Hepatocyte (in vitro differentiated cells): Measurements from ENCODE around the gene FAM111A. TPM values are rescaled to one million over a fixed set of nuclear protein-coding genes. Genes with fewer than 3 reads are reported as not detected.

ENCODE experiments used
- DNase-seq: peaks from one replicate; pipeline ENCODE4 v3.0.0-alpha.2; 2016; ENCODE audit warnings: low spot score
- H2AFZ ChIP-seq: fragments of 200-600 bp; sonication (generic); 2 replicates; pipeline ENCODE4 v1.6.0; 2016; ENCODE audit warnings: antibody characterized with exemption, mild to moderate bottlenecking
- H3K27ac ChIP-seq: fragments of 200-600 bp; sonication (generic); 2 replicates; pipeline ENCODE4 v1.5.1; 2016; ENCODE audit warnings: mild to moderate bottlenecking
- H3K27me3 ChIP-seq: fragments of 200-600 bp; sonication (generic); 2 replicates; pipeline ENCODE4 v1.6.1; 2016
- H3K36me3 ChIP-seq: fragments of 200-600 bp; sonication (generic); replicated peaks from 2 replicates; pipeline ENCODE4 v1.5.1; 2016; ENCODE audit warnings: low read depth; ENCODE audit not compliant: insufficient read depth
- H3K4me1 ChIP-seq: fragments of 200-600 bp; sonication (generic); 2 replicates; pipeline ENCODE4 v1.5.1; 2016; ENCODE audit warnings: mild to moderate bottlenecking, moderate library complexity; ENCODE audit not compliant: insufficient read depth
- H3K4me2 ChIP-seq: fragments of 200-600 bp; sonication (generic); 2 replicates; pipeline ENCODE4 v1.6.0; 2016
- H3K4me3 ChIP-seq: fragments of 200-600 bp; sonication (generic); 2 replicates; pipeline ENCODE4 v1.5.1; 2016; ENCODE audit warnings: mild to moderate bottlenecking
- H3K79me2 ChIP-seq: fragments of 200-600 bp; sonication (generic); 2 replicates; pipeline ENCODE4 v1.6.0; 2017; ENCODE audit warnings: mild to moderate bottlenecking
- H3K9me2 ChIP-seq: fragments of 200-600 bp; sonication (generic); replicated peaks from 2 replicates; pipeline ENCODE4 v1.6.0; 2017; ENCODE audit warnings: mild to moderate bottlenecking; ENCODE audit not compliant: insufficient read depth
- H3K9me3 ChIP-seq: fragments of 200-600 bp; sonication (generic); 2 replicates; pipeline ENCODE4 v1.5.1; 2016; ENCODE audit warnings: low read depth, mild to moderate bottlenecking
- H4K20me1 ChIP-seq: fragments of 200-600 bp; sonication (generic); 2 replicates; pipeline ENCODE4 v1.6.0; 2016; ENCODE audit warnings: mild to moderate bottlenecking; ENCODE audit not compliant: insufficient read depth, poor library complexity, severe bottlenecking
- EZH2 ChIP-seq: fragments of 200-600 bp; sonication (generic); IDR thresholded peaks from 2 replicates; pipeline ENCODE4 v1.6.1; 2016; ENCODE audit warnings: antibody characterized with exemption, mild to moderate bottlenecking, borderline replicate concordance
- EZH2phosphoT487 ChIP-seq: fragments of 200-600 bp; sonication (generic); IDR thresholded peaks from one replicate; pipeline ENCODE4 v1.6.1; 2018; ENCODE audit warnings: antibody characterized with exemption, mild to moderate bottlenecking, low read depth, moderate library complexity; ENCODE audit not compliant: unreplicated experiment, severe bottlenecking
- WGBS: methylation state at CpG from one replicate; pipeline ENCODE4 v1.1.6; 2016; ENCODE audit warnings: low lambda C conversion rate; ENCODE audit errors: missing lambda C conversion rate; 5-methylcytosine and 5-hydroxymethylcytosine counted together
- polyA plus RNA-seq: library from polyadenylated mRNA; unstranded; fragments of >200 nt; fragmentation: Nextera tagmentation; extraction: Ambion mirVana; gene quantifications from 2 replicates; pipeline ENCODE4 v1.2.1, GENCODE V29; 2016
- total RNA-seq: library from RNA; depleted of rRNA; stranded (reverse); fragments of >200 nt; gene quantifications from 2 replicates; pipeline ENCODE4 v1.2.3, GENCODE V29; 2014
- TF ChIP-seq, protein P1 (sequence below): fragments of 200-600 bp; sonication (generic); IDR thresholded peaks from 2 replicates; pipeline ENCODE4 v1.5.1; 2016; ENCODE audit warnings: antibody characterized with exemption, mild to moderate bottlenecking; ENCODE audit not compliant: poor library complexity

The FAM111A gene
- total and polyA plus RNA-seq, 2 experiments from 2014 or later: 20.0 to 43.2 TPM

DNA sequence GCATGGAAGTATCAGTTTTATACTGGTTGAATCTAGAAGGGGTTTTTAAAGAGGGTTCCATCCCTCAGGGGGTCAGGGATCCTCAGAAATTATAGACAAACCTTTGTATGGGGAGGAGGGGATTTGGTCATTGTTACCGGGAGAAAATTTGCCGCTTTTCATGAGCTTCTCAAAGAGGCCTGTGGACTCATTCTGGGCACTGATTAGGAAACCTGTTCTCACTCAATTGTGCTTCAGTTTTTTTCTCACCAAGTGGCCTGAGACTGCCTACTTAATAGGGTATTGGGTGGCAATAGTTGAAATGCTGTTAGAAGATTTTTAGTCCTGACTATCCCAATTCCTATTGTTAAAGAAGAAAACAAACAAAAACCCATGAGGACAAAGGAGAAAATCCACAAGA is 56.1 kb downstream of the FAM111A start:
- peaks cover 5% of the 10 kb centered on the region for H3K4me1 ChIP-seq
- peaks cover 5% of the 10 kb centered on the region for H3K36me3 ChIP-seq
- H3K9me2 ChIP-seq: no peaks in the 10 kb centered on the region
- H3K4me3 ChIP-seq: no peak overlapping the region
- TF ChIP-seq EZH2: no peak
- TF ChIP-seq, protein P1, sequence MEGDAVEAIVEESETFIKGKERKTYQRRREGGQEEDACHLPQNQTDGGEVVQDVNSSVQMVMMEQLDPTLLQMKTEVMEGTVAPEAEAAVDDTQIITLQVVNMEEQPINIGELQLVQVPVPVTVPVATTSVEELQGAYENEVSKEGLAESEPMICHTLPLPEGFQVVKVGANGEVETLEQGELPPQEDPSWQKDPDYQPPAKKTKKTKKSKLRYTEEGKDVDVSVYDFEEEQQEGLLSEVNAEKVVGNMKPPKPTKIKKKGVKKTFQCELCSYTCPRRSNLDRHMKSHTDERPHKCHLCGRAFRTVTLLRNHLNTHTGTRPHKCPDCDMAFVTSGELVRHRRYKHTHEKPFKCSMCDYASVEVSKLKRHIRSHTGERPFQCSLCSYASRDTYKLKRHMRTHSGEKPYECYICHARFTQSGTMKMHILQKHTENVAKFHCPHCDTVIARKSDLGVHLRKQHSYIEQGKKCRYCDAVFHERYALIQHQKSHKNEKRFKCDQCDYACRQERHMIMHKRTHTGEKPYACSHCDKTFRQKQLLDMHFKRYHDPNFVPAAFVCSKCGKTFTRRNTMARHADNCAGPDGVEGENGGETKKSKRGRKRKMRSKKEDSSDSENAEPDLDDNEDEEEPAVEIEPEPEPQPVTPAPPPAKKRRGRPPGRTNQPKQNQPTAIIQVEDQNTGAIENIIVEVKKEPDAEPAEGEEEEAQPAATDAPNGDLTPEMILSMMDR: no peak
- no peak for TF ChIP-seq EZH2phosphoT487
- no peaks in the 10 kb centered on the region for H3K9me3 ChIP-seq
- no peaks in the 10 kb centered on the region for H3K79me2 ChIP-seq
- H4K20me1 ChIP-seq: no peaks in the 10 kb centered on the region
- no peak overlapping the region for H2AFZ ChIP-seq
- DNase-seq: no peak
- no peak overlapping the region for H3K4me2 ChIP-seq
- no peak overlapping the region for H3K27ac ChIP-seq
- no peaks in the 10 kb centered on the region for H3K27me3 ChIP-seq
- WGBS: 86% methylated on average over 2 of the region's 2 CpGs

DNA sequence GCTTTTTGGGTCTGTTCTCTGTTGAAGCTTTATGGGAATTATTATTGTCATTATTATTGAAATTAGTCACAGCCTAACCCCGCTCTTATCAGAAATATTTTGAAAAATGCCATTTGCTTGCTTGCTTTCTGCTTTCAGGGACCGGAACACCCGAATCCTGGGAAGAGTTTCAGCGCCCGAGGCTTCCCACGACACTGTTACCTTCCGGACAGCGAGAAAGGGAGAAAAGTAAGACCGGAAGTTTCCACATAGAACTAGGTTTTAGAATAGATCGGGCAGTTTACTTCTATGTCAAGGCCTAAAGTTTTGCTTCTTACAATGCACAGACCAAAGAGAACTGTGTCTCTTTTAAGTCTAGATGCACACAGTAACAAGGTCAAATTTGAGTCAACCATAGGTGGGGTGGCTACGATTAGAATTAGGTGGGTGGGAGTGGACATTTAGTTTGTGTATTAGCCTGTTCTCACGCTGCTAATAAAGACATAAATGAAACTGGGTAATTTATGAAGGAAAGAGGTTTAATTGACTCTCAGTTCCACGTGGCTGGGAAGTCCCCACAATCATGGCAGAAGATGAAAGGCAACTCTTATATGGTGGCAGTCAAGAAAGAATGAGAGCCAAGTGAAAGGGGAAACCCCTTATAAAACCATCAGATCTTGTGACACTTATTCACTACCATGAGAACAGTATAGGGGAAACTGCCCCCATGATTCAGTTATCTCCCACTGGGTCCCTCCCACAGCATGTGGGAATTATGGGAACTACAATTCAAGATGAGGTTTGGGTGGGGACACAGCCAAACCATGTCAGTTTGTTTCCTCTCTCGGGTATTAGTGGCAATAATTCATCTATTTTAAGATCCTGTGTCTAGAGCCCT is 57.1 kb downstream of the FAM111A start:
- Histone ChIP-seq H2AFZ (no peak overlapping the region), H3K9me3 (no peaks in the 10 kb centered on the region)
- WGBS: 86% methylated on average over 14 of the region's 14 CpGs

DNA sequence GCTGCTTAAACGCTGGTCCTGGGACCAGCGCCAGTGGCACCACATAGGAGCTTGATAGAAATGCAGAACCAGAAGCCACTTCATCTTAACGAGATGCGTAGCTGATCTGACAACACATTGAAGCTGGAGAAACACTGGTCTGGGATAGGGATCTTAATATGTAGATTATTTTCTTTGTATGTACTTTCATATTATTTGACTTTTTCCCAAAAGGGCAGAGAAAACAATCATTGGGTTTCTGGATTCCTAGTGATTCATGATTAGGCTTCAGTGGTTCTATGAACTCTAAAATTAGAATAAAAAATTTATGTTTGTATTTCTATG is 57.7 kb downstream of the FAM111A start:
- H3K27ac ChIP-seq: no peak overlapping the region
- WGBS: 93% methylated on average over 4 of the region's 4 CpGs
- DNase-seq: no peak

More for the DNA sequence above, 57.1 kb downstream of the FAM111A start:
- no peak for DNase-seq
- Histone ChIP-seq H3K27me3 (no peaks in the 10 kb centered on the region), H3K9me2 (no peaks in the 10 kb centered on the region), H3K4me2 (no peak overlapping the region), H3K79me2 (no peaks in the 10 kb centered on the region), H3K4me1 (peaks cover 5% of the 10 kb centered on the region), H4K20me1 (no peaks in the 10 kb centered on the region), H3K36me3 (peaks cover 5% of the 10 kb centered on the region), H3K27ac (no peak overlapping the region), H3K4me3 (no peak overlapping the region)
- TF ChIP-seq, protein P1: no peak
- TF ChIP-seq EZH2 (no peak), EZH2phosphoT487 (no peak)

DNA sequence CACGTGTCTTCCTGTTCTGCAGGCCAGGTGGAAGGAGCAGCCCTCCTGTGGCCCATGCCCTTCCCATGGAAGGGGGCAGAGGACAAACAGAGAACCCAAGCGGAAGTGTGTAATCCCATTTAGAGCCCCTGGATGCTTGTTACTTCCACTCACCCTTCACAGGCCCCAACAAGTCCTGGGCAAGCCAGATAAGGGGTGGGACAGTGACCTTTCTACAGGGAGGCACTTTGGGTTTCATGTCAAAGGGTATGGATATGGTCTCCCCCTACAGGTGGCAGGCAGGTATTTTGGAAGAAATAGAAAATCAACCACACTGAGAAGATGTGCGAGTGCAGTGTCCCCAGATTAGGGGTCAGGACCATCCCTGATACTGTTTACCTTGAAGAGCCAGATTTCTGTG is 58.7 kb downstream of the FAM111A start:
- H3K79me2 ChIP-seq: no peaks in the 10 kb centered on the region
- no peak overlapping the region for H3K4me2 ChIP-seq
- no peak overlapping the region for H3K4me3 ChIP-seq
- H3K36me3 ChIP-seq: peaks cover 5% of the 10 kb centered on the region
- no peaks in the 10 kb centered on the region for H4K20me1 ChIP-seq
- peaks cover 5% of the 10 kb centered on the region for H3K4me1 ChIP-seq
- DNase-seq: no peak
- no peaks in the 10 kb centered on the region for H3K27me3 ChIP-seq
- WGBS: 98% methylated on average over 3 of the region's 3 CpGs
- H2AFZ ChIP-seq: no peak overlapping the region
- TF ChIP-seq, protein P1: peak; percentile 11
- no peak for TF ChIP-seq EZH2phosphoT487
- H3K9me2 ChIP-seq: no peaks in the 10 kb centered on the region
- H3K9me3 ChIP-seq: no peaks in the 10 kb centered on the region
- H3K27ac ChIP-seq: no peak overlapping the region

More for the DNA sequence above, 57.7 kb downstream of the FAM111A start:
- Histone ChIP-seq H3K4me2 (no peak overlapping the region), H4K20me1 (no peaks in the 10 kb centered on the region), H3K9me2 (no peaks in the 10 kb centered on the region), H3K9me3 (no peaks in the 10 kb centered on the region), H3K4me3 (no peak overlapping the region), H3K4me1 (peaks cover 5% of the 10 kb centered on the region), H3K79me2 (no peaks in the 10 kb centered on the region), H3K27me3 (no peaks in the 10 kb centered on the region), H2AFZ (no peak overlapping the region), H3K36me3 (peaks cover 5% of the 10 kb centered on the region)
- TF ChIP-seq EZH2phosphoT487: no peak
